ENCODE measurements around the gene GALNT14. TPM values are rescaled to one million over a fixed set of nuclear protein-coding genes. Genes with fewer than 3 reads are reported as not detected.

GALNT14 gene
- total and polyA plus RNA-seq, 8 donors: 1.5 to 8.3 (median 5.3) TPM

- TF ChIP-seq, protein P1, sequence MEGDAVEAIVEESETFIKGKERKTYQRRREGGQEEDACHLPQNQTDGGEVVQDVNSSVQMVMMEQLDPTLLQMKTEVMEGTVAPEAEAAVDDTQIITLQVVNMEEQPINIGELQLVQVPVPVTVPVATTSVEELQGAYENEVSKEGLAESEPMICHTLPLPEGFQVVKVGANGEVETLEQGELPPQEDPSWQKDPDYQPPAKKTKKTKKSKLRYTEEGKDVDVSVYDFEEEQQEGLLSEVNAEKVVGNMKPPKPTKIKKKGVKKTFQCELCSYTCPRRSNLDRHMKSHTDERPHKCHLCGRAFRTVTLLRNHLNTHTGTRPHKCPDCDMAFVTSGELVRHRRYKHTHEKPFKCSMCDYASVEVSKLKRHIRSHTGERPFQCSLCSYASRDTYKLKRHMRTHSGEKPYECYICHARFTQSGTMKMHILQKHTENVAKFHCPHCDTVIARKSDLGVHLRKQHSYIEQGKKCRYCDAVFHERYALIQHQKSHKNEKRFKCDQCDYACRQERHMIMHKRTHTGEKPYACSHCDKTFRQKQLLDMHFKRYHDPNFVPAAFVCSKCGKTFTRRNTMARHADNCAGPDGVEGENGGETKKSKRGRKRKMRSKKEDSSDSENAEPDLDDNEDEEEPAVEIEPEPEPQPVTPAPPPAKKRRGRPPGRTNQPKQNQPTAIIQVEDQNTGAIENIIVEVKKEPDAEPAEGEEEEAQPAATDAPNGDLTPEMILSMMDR (IDR thresholded peaks at IDR 0.05): no peak
- no peaks in the 10 kb centered on the region for H3K9me3 ChIP-seq
- intact Hi-C loops (cut with DNase I): no loop called here
- H3K27me3 ChIP-seq: no peaks in the 10 kb centered on the region
- H3K4me1 ChIP-seq: no peaks in the 10 kb centered on the region
- DNase-seq (no peak), ATAC-seq (no peak)
- no peak overlapping the region for H3K27ac ChIP-seq
- no peak overlapping the region for H3K4me3 ChIP-seq
- no peaks in the 10 kb centered on the region for H3K36me3 ChIP-seq
Measured at GRCh38 chr2:30934066-30934465, 204.2 kb downstream of the GALNT14 start.

DNA sequence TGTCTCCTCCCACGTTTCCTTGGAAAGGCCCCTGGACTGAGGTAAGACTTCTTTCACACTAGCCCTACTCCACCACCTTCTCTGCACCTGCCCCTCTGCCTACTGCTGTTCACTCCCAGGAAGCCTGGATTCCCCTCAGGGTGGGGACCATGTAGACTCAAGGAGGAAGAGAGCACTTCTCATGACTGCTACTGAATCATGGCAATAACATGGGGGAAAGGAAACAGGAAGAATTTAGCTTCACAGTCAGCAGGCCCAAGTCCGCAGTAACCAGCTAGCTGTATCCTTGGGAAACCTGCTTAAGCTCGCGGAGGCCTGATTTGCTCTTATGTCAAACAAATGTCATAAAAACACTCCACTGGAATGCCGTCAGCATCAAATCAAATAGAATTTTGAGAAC, 204.7 kb downstream of the GALNT14 start:
- Histone ChIP-seq H3K27ac (no peak overlapping the region), H3K4me3 (no peak overlapping the region), H3K27me3 (no peaks in the 10 kb centered on the region), H3K9me3 (no peaks in the 10 kb centered on the region), H3K36me3 (no peaks in the 10 kb centered on the region), H3K4me1 (no peaks in the 10 kb centered on the region)
- DNase-seq (no peak), ATAC-seq (no peak)
- TF ChIP-seq, protein P1 (IDR thresholded peaks at IDR 0.05): no peak
- intact Hi-C loops (cut with DNase I): no loop called here

DNA sequence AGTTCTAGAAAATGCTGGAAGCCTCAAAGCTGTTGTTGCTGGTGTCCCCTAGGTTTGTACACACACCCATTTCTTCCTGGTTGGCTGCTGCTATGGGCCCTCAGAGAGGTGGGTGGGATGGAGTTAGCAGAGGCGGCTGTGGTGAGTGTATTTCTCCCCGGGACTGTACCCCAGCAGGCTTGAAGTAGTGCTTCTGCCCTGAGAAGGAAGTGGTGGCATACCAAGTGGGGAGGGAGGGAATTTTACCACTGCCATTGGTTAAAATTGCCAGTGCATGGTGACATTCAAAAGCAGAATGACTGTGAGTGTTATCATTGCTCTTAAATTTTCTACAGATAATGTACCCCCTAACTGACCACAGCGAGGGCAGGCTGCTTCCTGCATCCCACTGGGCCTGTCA, 205.4 kb downstream of the GALNT14 start:
- Histone ChIP-seq H3K27me3 (no peaks in the 10 kb centered on the region), H3K36me3 (no peaks in the 10 kb centered on the region), H3K4me3 (no peak overlapping the region), H3K4me1 (no peaks in the 10 kb centered on the region), H3K27ac (no peak overlapping the region), H3K9me3 (no peaks in the 10 kb centered on the region)
- TF ChIP-seq, protein P1 (IDR thresholded peaks at IDR 0.05): no peak
- ATAC-seq: peak; percentile 29
- no peak for DNase-seq
- intact Hi-C loops (cut with DNase I): no loop called here

GRCh38 chr2:30931841-30932407, 206.3 kb downstream of the GALNT14 start:
- H3K27ac ChIP-seq: no peak overlapping the region
- H3K4me3 ChIP-seq: no peak overlapping the region
- TF ChIP-seq, protein P1 (IDR thresholded peaks at IDR 0.05): no peak
- no peaks in the 10 kb centered on the region for H3K36me3 ChIP-seq
- intact Hi-C loops (cut with DNase I): no loop called here
- H3K27me3 ChIP-seq: no peaks in the 10 kb centered on the region
- no peaks in the 10 kb centered on the region for H3K4me1 ChIP-seq
- ATAC-seq: no peak
- DNase-seq: no peak
- H3K9me3 ChIP-seq: no peaks in the 10 kb centered on the region

DNA sequence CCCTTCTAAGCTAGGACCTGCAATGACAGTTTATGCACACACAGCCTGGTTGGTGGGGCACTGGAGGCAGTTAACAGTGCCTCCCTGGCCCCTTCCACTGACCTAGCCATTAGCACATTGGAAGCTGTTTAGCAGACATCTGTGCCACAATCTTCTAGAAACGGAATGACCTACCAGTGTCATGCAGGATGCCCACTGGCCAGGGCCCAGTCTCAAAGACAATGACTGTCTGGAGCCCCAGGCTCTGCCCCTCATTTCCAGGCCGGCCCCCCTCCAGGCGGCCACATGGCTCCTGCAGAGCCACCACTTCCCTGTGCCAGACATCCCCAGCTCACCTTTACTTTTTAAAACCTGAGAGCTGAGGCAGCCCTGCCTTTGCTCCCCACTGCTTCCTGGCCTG, 207.5 kb downstream of the GALNT14 start:
- no peaks in the 10 kb centered on the region for H3K9me3 ChIP-seq
- no peak overlapping the region for H3K27ac ChIP-seq
- H3K4me1 ChIP-seq: no peaks in the 10 kb centered on the region
- TF ChIP-seq, protein P1 (IDR thresholded peaks at IDR 0.05): no peak
- no peaks in the 10 kb centered on the region for H3K36me3 ChIP-seq
- intact Hi-C loops (cut with DNase I): no loop called here
- no peaks in the 10 kb centered on the region for H3K27me3 ChIP-seq
- DNase-seq (no peak), ATAC-seq (no peak)
- H3K4me3 ChIP-seq: no peak overlapping the region
